ENCODE data around the gene ARSK.

GRCh38 chr5:95641741-95642220, 86.9 kb downstream of the ARSK start:
- TF ChIP-seq GATA2 (IDR thresholded peaks at IDR 0.05; ENCODE audit: low read depth, low read length) (no peak), GATA3 (IDR thresholded peaks at IDR 0.05; ENCODE audit: low read depth, low read length) (no peak)

Measured in SH-SY5Y (cell line).